ENCODE measurements around the gene SELPLG. TPM values are rescaled to one million over a fixed set of nuclear protein-coding genes. Genes with fewer than 3 reads are reported as not detected.

The SELPLG gene
- total RNA-seq, 1 experiment from 2014 or later, result 0.41 TPM

DNA sequence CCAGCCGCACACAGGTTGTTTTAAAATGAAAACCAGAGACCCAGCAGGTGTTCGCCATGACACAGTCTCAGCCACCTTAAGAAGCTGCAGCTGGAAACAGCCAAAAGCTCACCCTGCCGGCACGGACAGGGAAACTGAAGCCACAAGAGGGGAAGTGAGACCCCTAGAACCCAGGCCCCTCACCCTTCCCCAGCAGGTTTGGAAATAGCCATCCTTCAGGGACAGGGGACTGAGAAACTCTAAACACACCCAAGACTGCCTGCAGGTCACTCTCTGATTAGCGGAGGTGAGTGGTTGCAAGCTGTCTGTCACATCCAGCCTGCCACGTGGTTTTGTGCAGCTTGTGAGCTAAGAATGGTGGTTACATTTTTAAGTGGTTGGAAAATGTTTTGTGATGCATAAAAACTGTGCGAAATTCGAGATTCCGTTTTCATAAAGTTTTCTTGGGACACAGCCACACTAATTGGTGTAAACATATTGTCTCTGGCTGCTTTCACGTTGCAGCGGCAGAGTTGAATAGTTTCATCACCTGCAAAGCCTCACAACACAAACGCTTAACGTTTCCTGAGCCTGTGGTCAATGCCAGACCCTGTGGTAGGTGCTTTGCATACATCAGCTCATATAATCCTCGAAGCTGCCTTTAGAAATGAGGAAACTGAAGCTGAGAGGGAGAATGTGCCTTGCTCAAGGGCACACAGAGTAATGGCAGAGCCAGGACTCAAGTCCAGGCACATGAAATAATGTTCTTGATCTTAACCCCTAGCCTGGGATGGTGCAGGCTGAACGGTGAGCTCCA, 1.7 kb upstream of the SELPLG start:
- ChIA-PET CTCF (interaction anchor here (0.6 kb wide), 1 partner anchor 149 kb away, joined by 9 read pairs; no protein-coding TSS in a partner anchor), POLR2A (interaction anchor here (0.6 kb wide), 1 partner anchor 44 kb away, joined by 12 read pairs; no protein-coding TSS in a partner anchor)
- H3K9me3 ChIP-seq (ENCODE audit: control insufficient read depth, insufficient read depth, low read depth, low read length), result no peaks in the 10 kb centered on the region
- H3K27me3 ChIP-seq (ENCODE audit: control insufficient read depth, insufficient read depth, low read length), result no peaks in the 10 kb centered on the region
- no peak overlapping the region for H3K27ac ChIP-seq (ENCODE audit: low read length)
- BruUV-seq (replicated peaks), result no TSS peak
- peaks cover 15% of the 10 kb centered on the region for H3K4me1 ChIP-seq (ENCODE audit: control insufficient read depth, insufficient read depth, low read length)
- TF ChIP-seq, protein P1, sequence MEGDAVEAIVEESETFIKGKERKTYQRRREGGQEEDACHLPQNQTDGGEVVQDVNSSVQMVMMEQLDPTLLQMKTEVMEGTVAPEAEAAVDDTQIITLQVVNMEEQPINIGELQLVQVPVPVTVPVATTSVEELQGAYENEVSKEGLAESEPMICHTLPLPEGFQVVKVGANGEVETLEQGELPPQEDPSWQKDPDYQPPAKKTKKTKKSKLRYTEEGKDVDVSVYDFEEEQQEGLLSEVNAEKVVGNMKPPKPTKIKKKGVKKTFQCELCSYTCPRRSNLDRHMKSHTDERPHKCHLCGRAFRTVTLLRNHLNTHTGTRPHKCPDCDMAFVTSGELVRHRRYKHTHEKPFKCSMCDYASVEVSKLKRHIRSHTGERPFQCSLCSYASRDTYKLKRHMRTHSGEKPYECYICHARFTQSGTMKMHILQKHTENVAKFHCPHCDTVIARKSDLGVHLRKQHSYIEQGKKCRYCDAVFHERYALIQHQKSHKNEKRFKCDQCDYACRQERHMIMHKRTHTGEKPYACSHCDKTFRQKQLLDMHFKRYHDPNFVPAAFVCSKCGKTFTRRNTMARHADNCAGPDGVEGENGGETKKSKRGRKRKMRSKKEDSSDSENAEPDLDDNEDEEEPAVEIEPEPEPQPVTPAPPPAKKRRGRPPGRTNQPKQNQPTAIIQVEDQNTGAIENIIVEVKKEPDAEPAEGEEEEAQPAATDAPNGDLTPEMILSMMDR (IDR thresholded peaks at IDR 0.05), result no peak
- TF ChIP-seq POLR2AphosphoS5 (IDR thresholded peaks at IDR 0.05; ENCODE audit: low read depth, low read length), result no peak
- no peak for TF ChIP-seq TCF7L2 (IDR thresholded peaks at IDR 0.05; ENCODE audit: low read depth, low read length)
- no peak for TF ChIP-seq SIN3A (IDR thresholded peaks at IDR 0.05; ENCODE audit: borderline replicate concordance, insufficient read depth, low read depth, low read length)
- H3K4me3 ChIP-seq (ENCODE audit: low read depth in 2 of 2, low read length in 2 of 2), result no peak overlapping the region
- DNase-seq (ENCODE audit: low read depth, low spot score) (no peak), ATAC-seq (no peak)
- no peaks in the 10 kb centered on the region for H3K36me3 ChIP-seq (ENCODE audit: control insufficient read depth, insufficient read depth, low read length)
- in situ Hi-C loops (cut with HindIII; ENCODE audit: low pct_unique_long_range_greater_than_20kb, low sequenced_read_pairs) (no loop called here), intact Hi-C loops (cut with micrococcal nuclease; ENCODE audit: unreplicated experiment) (no loop called here)

DNA sequence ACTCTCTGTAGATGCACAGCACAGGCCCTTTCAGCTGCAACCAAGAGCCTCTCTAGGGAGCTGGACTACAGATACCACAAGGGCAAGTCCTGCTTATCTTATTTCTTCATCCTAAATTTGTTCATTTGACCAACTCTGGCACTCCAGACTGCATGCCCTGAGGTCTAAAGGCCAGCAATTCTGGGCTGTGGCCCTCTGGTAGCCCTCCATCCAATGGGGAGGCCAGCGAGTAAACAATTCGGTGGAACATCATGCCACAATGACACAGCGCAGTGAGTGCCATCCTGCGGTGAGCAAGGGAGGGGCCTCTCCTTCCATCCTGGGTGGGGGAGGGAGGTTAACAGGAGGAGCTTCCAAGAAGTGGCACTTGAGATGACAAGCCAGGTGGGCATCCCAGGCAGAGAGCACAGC, 652 bp upstream of the SELPLG start:
- in situ Hi-C loops (cut with HindIII; ENCODE audit: low pct_unique_long_range_greater_than_20kb, low sequenced_read_pairs), result no loop called here

DNA sequence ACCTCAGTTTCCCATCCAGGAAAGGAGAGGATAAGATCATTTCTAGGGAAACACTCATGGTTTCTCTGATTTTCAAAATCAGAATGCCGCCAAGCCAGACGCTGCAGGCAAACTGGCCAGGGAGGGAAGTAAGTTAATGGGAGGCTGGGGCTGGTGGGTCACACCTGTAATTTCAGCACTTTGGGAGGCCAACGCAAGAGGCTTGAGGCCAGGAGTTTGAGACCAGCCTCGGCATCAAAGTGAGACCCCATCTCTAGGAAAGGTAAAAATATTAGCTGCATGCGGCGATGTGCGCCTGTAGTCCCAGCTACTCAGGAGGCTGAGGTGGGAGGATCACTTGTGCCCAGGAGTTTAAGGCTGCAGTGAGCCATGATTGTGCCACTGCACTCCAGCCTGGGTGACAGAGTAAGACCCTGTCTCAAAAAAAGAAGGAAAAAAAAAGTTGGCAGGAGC, 587 bp downstream of the SELPLG start:
- in situ Hi-C loops (cut with HindIII; ENCODE audit: low pct_unique_long_range_greater_than_20kb, low sequenced_read_pairs), result no loop called here
- no peaks in the 10 kb centered on the region for H3K27me3 ChIP-seq (ENCODE audit: control insufficient read depth, insufficient read depth, low read length)
- H3K4me3 ChIP-seq (ENCODE audit: low read depth in 2 of 2, low read length in 2 of 2), result no peak overlapping the region
- peaks cover 30% of the 10 kb centered on the region for H3K4me1 ChIP-seq (ENCODE audit: control insufficient read depth, insufficient read depth, low read length)
- ATAC-seq (no peak), DNase-seq (ENCODE audit: low read depth, low spot score) (no peak)
- no peaks in the 10 kb centered on the region for H3K9me3 ChIP-seq (ENCODE audit: control insufficient read depth, insufficient read depth, low read depth, low read length)
- no TSS peak for BruUV-seq (replicated peaks)
- ChIA-PET POLR2A (interaction anchor here (0.6 kb wide), 1 partner anchor 468 kb away, joined by 3 read pairs; no protein-coding TSS in a partner anchor), CTCF (no interaction called here)
- intact Hi-C loops (cut with micrococcal nuclease; ENCODE audit: unreplicated experiment), result no loop called here
- TF ChIP-seq POLR2AphosphoS5 (IDR thresholded peaks at IDR 0.05; ENCODE audit: low read depth, low read length), result no peak
- TF ChIP-seq SIN3A (IDR thresholded peaks at IDR 0.05; ENCODE audit: borderline replicate concordance, insufficient read depth, low read depth, low read length), result no peak
- no peak for TF ChIP-seq TCF7L2 (IDR thresholded peaks at IDR 0.05; ENCODE audit: low read depth, low read length)
- TF ChIP-seq, protein P2, sequence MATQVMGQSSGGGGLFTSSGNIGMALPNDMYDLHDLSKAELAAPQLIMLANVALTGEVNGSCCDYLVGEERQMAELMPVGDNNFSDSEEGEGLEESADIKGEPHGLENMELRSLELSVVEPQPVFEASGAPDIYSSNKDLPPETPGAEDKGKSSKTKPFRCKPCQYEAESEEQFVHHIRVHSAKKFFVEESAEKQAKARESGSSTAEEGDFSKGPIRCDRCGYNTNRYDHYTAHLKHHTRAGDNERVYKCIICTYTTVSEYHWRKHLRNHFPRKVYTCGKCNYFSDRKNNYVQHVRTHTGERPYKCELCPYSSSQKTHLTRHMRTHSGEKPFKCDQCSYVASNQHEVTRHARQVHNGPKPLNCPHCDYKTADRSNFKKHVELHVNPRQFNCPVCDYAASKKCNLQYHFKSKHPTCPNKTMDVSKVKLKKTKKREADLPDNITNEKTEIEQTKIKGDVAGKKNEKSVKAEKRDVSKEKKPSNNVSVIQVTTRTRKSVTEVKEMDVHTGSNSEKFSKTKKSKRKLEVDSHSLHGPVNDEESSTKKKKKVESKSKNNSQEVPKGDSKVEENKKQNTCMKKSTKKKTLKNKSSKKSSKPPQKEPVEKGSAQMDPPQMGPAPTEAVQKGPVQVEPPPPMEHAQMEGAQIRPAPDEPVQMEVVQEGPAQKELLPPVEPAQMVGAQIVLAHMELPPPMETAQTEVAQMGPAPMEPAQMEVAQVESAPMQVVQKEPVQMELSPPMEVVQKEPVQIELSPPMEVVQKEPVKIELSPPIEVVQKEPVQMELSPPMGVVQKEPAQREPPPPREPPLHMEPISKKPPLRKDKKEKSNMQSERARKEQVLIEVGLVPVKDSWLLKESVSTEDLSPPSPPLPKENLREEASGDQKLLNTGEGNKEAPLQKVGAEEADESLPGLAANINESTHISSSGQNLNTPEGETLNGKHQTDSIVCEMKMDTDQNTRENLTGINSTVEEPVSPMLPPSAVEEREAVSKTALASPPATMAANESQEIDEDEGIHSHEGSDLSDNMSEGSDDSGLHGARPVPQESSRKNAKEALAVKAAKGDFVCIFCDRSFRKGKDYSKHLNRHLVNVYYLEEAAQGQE (IDR thresholded peaks at IDR 0.05; ENCODE audit: insufficient read depth in 1 of 2, low read depth in 2 of 2, low read length in 1 of 2), result no peak
- TF ChIP-seq, protein P1 (IDR thresholded peaks at IDR 0.05), result no peak
- H3K27ac ChIP-seq (ENCODE audit: low read length), result no peak overlapping the region
- no peaks in the 10 kb centered on the region for H3K36me3 ChIP-seq (ENCODE audit: control insufficient read depth, insufficient read depth, low read length)

More for the DNA sequence above, 652 bp upstream of the SELPLG start:
- H3K4me1 ChIP-seq (ENCODE audit: control insufficient read depth, insufficient read depth, low read length), result peaks cover 23% of the 10 kb centered on the region
- H3K27me3 ChIP-seq (ENCODE audit: control insufficient read depth, insufficient read depth, low read length), result no peaks in the 10 kb centered on the region
- DNase-seq (ENCODE audit: low read depth, low spot score) (no peak), ATAC-seq (no peak)
- H3K4me3 ChIP-seq (ENCODE audit: low read depth in 2 of 2, low read length in 2 of 2), result no peak overlapping the region
- BruUV-seq (replicated peaks), result no TSS peak
- CTCF ChIA-PET, result no interaction called here
- no peak overlapping the region for H3K27ac ChIP-seq (ENCODE audit: low read length)
- POLR2A ChIA-PET, result no interaction called here
- no peaks in the 10 kb centered on the region for H3K36me3 ChIP-seq (ENCODE audit: control insufficient read depth, insufficient read depth, low read length)
- TF ChIP-seq, protein P1 (IDR thresholded peaks at IDR 0.05), result no peak
- TF ChIP-seq TCF7L2 (IDR thresholded peaks at IDR 0.05; ENCODE audit: low read depth, low read length) (no peak), SIN3A (IDR thresholded peaks at IDR 0.05; ENCODE audit: borderline replicate concordance, insufficient read depth, low read depth, low read length) (no peak), POLR2AphosphoS5 (IDR thresholded peaks at IDR 0.05; ENCODE audit: low read depth, low read length) (no peak)
- no peaks in the 10 kb centered on the region for H3K9me3 ChIP-seq (ENCODE audit: control insufficient read depth, insufficient read depth, low read depth, low read length)
- intact Hi-C loops (cut with micrococcal nuclease; ENCODE audit: unreplicated experiment), result no loop called here

Data from Panc1 (cell line).